BE2C (cell line): ENCODE measurements around the gene CLTA.
A peak's percentile ranks its signal among the peaks of the same experiment; 100 is the strongest.

Source experiments
- DNase-seq: peaks from one replicate; pipeline ENCODE4 v3.0.0-alpha.2; 2020
- H3K27me3 ChIP-seq: fragments of 250-450 bp; sonication (Bioruptor Pico); 2 replicates; pipeline ENCODE4 v1.5.1; 2020; ENCODE audit warnings: mild to moderate bottlenecking
- H3K36me3 ChIP-seq: fragments of 250-450 bp; sonication (Bioruptor Pico); 2 replicates; pipeline ENCODE4 v1.5.1; 2020; ENCODE audit warnings: mild to moderate bottlenecking
- H3K4me1 ChIP-seq: fragments of 250-450 bp; sonication (Bioruptor Pico); 2 replicates; pipeline ENCODE4 v1.5.1; 2020
- H3K4me3 ChIP-seq: 2 replicates; pipeline ENCODE4 v1.5.1; 2011; ENCODE audit warnings: low read depth, low read length
- H3K9me3 ChIP-seq: fragments of 250-450 bp; sonication (Bioruptor Pico); 2 replicates; pipeline ENCODE4 v1.5.1; 2020
- CTCF ChIP-seq: IDR thresholded peaks from 2 replicates; pipeline ENCODE4 v1.5.1; 2012; ENCODE audit warnings: mild to moderate bottlenecking, low read depth, low read length

Gene CLTA

GRCh38 chr9:36191290-36191645 lies 547 bp downstream of the CLTA start:
- no peak for TF ChIP-seq CTCF
- Histone ChIP-seq H3K36me3 (peaks cover 2% of the 10 kb centered on the region), H3K27me3 (no peaks in the 10 kb centered on the region), H3K9me3 (no peaks in the 10 kb centered on the region), H3K4me3 (peak overlapping the region; percentile 96), H3K4me1 (peaks cover 6% of the 10 kb centered on the region)
- DNase-seq: peak; percentile 17

GRCh38 chr9:36191686-36192085 lies 965 bp downstream of the CLTA start:
- Histone ChIP-seq H3K36me3 (peaks cover 2% of the 10 kb centered on the region), H3K9me3 (no peaks in the 10 kb centered on the region), H3K4me1 (peaks cover 6% of the 10 kb centered on the region), H3K27me3 (no peaks in the 10 kb centered on the region), H3K4me3 (peak overlapping the region; percentile 96)
- no peak for TF ChIP-seq CTCF
- DNase-seq: no peak

- Histone ChIP-seq H3K4me3 (peak overlapping the region; percentile 96), H3K9me3 (no peaks in the 10 kb centered on the region), H3K36me3 (peaks cover 4% of the 10 kb centered on the region), H3K27me3 (no peaks in the 10 kb centered on the region), H3K4me1 (peaks cover 6% of the 10 kb centered on the region)
- DNase-seq: no peak
- no peak for TF ChIP-seq CTCF
These were observed 1.5 kb downstream of the CLTA start for GRCh38 chr9:36192196-36192595.

GRCh38 chr9:36193023-36193422 lies 2.3 kb downstream of the CLTA start:
- Histone ChIP-seq H3K4me1 (peaks cover 6% of the 10 kb centered on the region), H3K4me3 (peak overlapping the region; percentile 17; the same call in 1 of the 2 replicates), H3K27me3 (no peaks in the 10 kb centered on the region), H3K9me3 (no peaks in the 10 kb centered on the region), H3K36me3 (peaks cover 10% of the 10 kb centered on the region)
- DNase-seq: no peak
- no peak for TF ChIP-seq CTCF

- H3K9me3 ChIP-seq: no peaks in the 10 kb centered on the region
- H3K4me1 ChIP-seq: peaks cover 6% of the 10 kb centered on the region
- no peaks in the 10 kb centered on the region for H3K27me3 ChIP-seq
- no peak for TF ChIP-seq CTCF
- no peak for DNase-seq
- H3K4me3 ChIP-seq: no peak overlapping the region
- H3K36me3 ChIP-seq: peaks cover 17% of the 10 kb centered on the region
These were observed 3.7 kb downstream of the CLTA start for GRCh38 chr9:36194326-36195000.

GRCh38 chr9:36204906-36205547 lies 14.3 kb downstream of the CLTA start:
- Histone ChIP-seq H3K4me1 (peaks cover 10% of the 10 kb centered on the region), H3K27me3 (no peaks in the 10 kb centered on the region), H3K4me3 (no peak overlapping the region), H3K36me3 (peaks cover 93% of the 10 kb centered on the region), H3K9me3 (no peaks in the 10 kb centered on the region)
- DNase-seq: peak; percentile 37
- peak; percentile 45 for TF ChIP-seq CTCF
